Neuronal stem cell (in vitro differentiated cells): Measurements from ENCODE around the gene CCDC102A.

ENCODE experiments used
- DNase-seq: peaks from one replicate; pipeline ENCODE4 v3.0.0-alpha.2; 2013; ENCODE audit warnings: low spot score
- H2AFZ ChIP-seq: one replicate; pipeline ENCODE4 v1.6.1; 2013; ENCODE audit warnings: mild to moderate bottlenecking, low read length, inconsistent platforms
- H2AK5ac ChIP-seq: 2 replicates; pipeline ENCODE4 v1.6.1; 2013; ENCODE audit warnings: low read depth, mild to moderate bottlenecking, inconsistent platforms, low read length, moderate library complexity, mixed read lengths
- H2BK120ac ChIP-seq: 2 replicates; pipeline ENCODE4 v1.6.1; 2013; ENCODE audit warnings: low read depth, mild to moderate bottlenecking, inconsistent platforms, low read length, moderate library complexity, mixed read lengths
- H2BK12ac ChIP-seq: one replicate; pipeline ENCODE4 v1.6.1; 2013; ENCODE audit warnings: low read length, inconsistent platforms
- H2BK15ac ChIP-seq: 2 replicates; pipeline ENCODE4 v1.6.1; 2013; ENCODE audit warnings: mild to moderate bottlenecking, low read length, inconsistent platforms, mixed read lengths
- H2BK5ac ChIP-seq: one replicate; pipeline ENCODE4 v1.6.1; 2013; ENCODE audit warnings: inconsistent platforms, mild to moderate bottlenecking, low read length, moderate library complexity
- H3K14ac ChIP-seq: one replicate; pipeline ENCODE4 v1.6.1; 2013; ENCODE audit warnings: low read length, inconsistent platforms
- H3K18ac ChIP-seq: 2 replicates; pipeline ENCODE4 v1.6.1; 2013; ENCODE audit warnings: low read length, inconsistent platforms
- H3K23ac ChIP-seq: 2 replicates; pipeline ENCODE4 v1.6.1; 2013; ENCODE audit warnings: low read depth, mild to moderate bottlenecking, mixed read lengths, low read length, inconsistent platforms; ENCODE audit not compliant: poor library complexity
- H3K27ac ChIP-seq: replicated peaks from 3 replicates; pipeline ENCODE4 v1.5.1; 2013; ENCODE audit warnings: low read length, inconsistent platforms
- H3K27me3 ChIP-seq, 3 experiments: 2 replicates each; pipeline ENCODE4 v1.6.1; 2013; ENCODE audit warnings: low read length in 3 of 3, mild to moderate bottlenecking in 2 of 3, inconsistent platforms in 1 of 3, low read depth in 1 of 3, mixed read lengths in 1 of 3, moderate library complexity in 1 of 3; ENCODE audit not compliant: control insufficient read depth in 3 of 3, insufficient read depth in 3 of 3
- H3K36me3 ChIP-seq, 2 donors: replicated peaks in 1 of 2; 2 replicates each; pipeline ENCODE4 v1.6.1; 2013; ENCODE audit warnings: low read length in 2 of 2; ENCODE audit not compliant: control insufficient read depth in 2 of 2, insufficient read depth in 2 of 2
- H3K4ac ChIP-seq: 2 replicates; pipeline ENCODE4 v1.6.1; 2013; ENCODE audit warnings: inconsistent platforms, mild to moderate bottlenecking, low read length, moderate library complexity
- H3K4me1 ChIP-seq, 2 donors: 1 replicate in 1 of 2; 2 replicates in 1 of 2; pipeline ENCODE4 v1.6.1; 2013; ENCODE audit warnings: low read length in 2 of 2, low read depth in 1 of 2; ENCODE audit not compliant: control insufficient read depth in 2 of 2, insufficient read depth in 1 of 2
- H3K4me2 ChIP-seq: one replicate; pipeline ENCODE4 v1.6.1; 2013; ENCODE audit warnings: mild to moderate bottlenecking, low read length, inconsistent platforms; ENCODE audit not compliant: insufficient read depth, poor library complexity, severe bottlenecking
- H3K4me3 ChIP-seq, 2 donors: 2 replicates each; pipeline ENCODE4 v1.5.1; 2013; ENCODE audit warnings: low read length in 2 of 2, mild to moderate bottlenecking in 2 of 2, inconsistent platforms in 1 of 2, moderate library complexity in 1 of 2
- H3K79me1 ChIP-seq: one replicate; pipeline ENCODE4 v1.6.1; 2013; ENCODE audit warnings: low read depth, mild to moderate bottlenecking, inconsistent platforms, low read length, moderate library complexity
- H3K9ac ChIP-seq: one replicate; pipeline ENCODE4 v1.6.1; 2013; ENCODE audit warnings: mild to moderate bottlenecking, low read depth, low read length, inconsistent platforms; ENCODE audit not compliant: poor library complexity
- H3K9me3 ChIP-seq, 2 donors: replicated peaks in 1 of 2; 2 replicates each; pipeline versions ENCODE3 to v1.6.1; 2013; ENCODE audit warnings: low read length in 2 of 2, mild to moderate bottlenecking in 2 of 2, inconsistent platforms in 1 of 2, low read depth in 1 of 2, mixed read lengths in 1 of 2, moderate library complexity in 1 of 2; ENCODE audit not compliant: control insufficient read depth in 2 of 2, insufficient read depth in 1 of 2
- H4K8ac ChIP-seq: one replicate; pipeline ENCODE4 v1.6.1; 2013; ENCODE audit warnings: low read depth, mild to moderate bottlenecking, inconsistent platforms, low read length, moderate library complexity
- H4K91ac ChIP-seq: one replicate; pipeline ENCODE4 v1.6.1; 2013; ENCODE audit warnings: low read length, low read depth, mild to moderate bottlenecking, inconsistent platforms; ENCODE audit not compliant: poor library complexity
- WGBS, 2 donors: extraction: QIAGEN DNeasy Blood & Tissue Kit; methylation state at CpG; one replicate each; pipeline ENCODE4 v1.1.7; 2013; ENCODE audit warnings: missing lambda C conversion rate in 2 of 2, mixed read lengths in 1 of 2; ENCODE audit not compliant: insufficient read length in 2 of 2, insufficient replicate concordance in 1 of 2; ENCODE audit errors: extremely low coverage in 2 of 2; 5-methylcytosine and 5-hydroxymethylcytosine counted together

Gene CCDC102A

GRCh38 chr16:57528499-57529390 is 7.6 kb downstream of the CCDC102A start:
- H3K27ac ChIP-seq = no peak overlapping the region
- H3K36me3 ChIP-seq = peaks cover 0 to 4% of the 10 kb centered on the region in 2 donors
- no peak overlapping the region for H2AK5ac ChIP-seq
- peaks cover 9% of the 10 kb centered on the region for H3K79me1 ChIP-seq
- no CpG with 5 or more reads among the region's 126 CpGs for WGBS, 2 donors
- no peak overlapping the region for H3K23ac ChIP-seq
- H2BK120ac ChIP-seq = no peak overlapping the region
- H2BK12ac ChIP-seq = peak overlapping the region; percentile 52
- no peak overlapping the region for H4K8ac ChIP-seq
- peak overlapping the region; percentile 67 for H3K14ac ChIP-seq
- H3K4ac ChIP-seq = no peak overlapping the region
- peak overlapping the region; percentile 93 for H3K4me2 ChIP-seq
- no peak overlapping the region for H4K91ac ChIP-seq
- H2AFZ ChIP-seq = no peak overlapping the region
- H3K4me3 ChIP-seq = peak overlapping the region in 1 of 2 donors; percentile 84
- H2BK5ac ChIP-seq = no peak overlapping the region
- H3K9me3 ChIP-seq = no peaks in the 10 kb centered on the region
- H3K27me3 ChIP-seq = peaks cover 0 to 20% (median 0%) of the 10 kb centered on the region in 3 experiments
- peak overlapping the region; percentile 81 for H3K18ac ChIP-seq
- no peak for DNase-seq
- H2BK15ac ChIP-seq = no peak overlapping the region
- H3K4me1 ChIP-seq = peaks cover 23 to 29% of the 10 kb centered on the region in 2 donors
- H3K9ac ChIP-seq = peak overlapping the region; percentile 82

- peaks cover 0 to 4% of the 10 kb centered on the region in 2 donors for H3K36me3 ChIP-seq
Observed at GRCh38 chr16:57527610-57528360, 8.6 kb downstream of the CCDC102A start.

GRCh38 chr16:57527027-57527426 is 9.3 kb downstream of the CCDC102A start:
- H4K91ac ChIP-seq = no peak overlapping the region

More at GRCh38 chr16:57527610-57528360, 8.6 kb downstream of the CCDC102A start:
- no peak overlapping the region for H3K4ac ChIP-seq
- peaks cover 4% of the 10 kb centered on the region for H3K79me1 ChIP-seq
- H3K14ac ChIP-seq = no peak overlapping the region
- no CpG with 5 or more reads among the region's 19 CpGs for WGBS, 2 donors
- no peak overlapping the region for H3K4me2 ChIP-seq
- no peak overlapping the region for H4K91ac ChIP-seq
- no peak overlapping the region for H2BK5ac ChIP-seq
- no peaks in the 10 kb centered on the region for H3K9me3 ChIP-seq
- no peak overlapping the region for H3K23ac ChIP-seq
- H3K18ac ChIP-seq = no peak overlapping the region
- H3K27ac ChIP-seq = no peak overlapping the region
- no peak for DNase-seq
- no peak overlapping the region for H2AFZ ChIP-seq
- no peak overlapping the region for H2AK5ac ChIP-seq
- H3K4me3 ChIP-seq = no peak overlapping the region
- no peak overlapping the region for H2BK12ac ChIP-seq
- H2BK15ac ChIP-seq = peak overlapping the region; percentile 26
- peaks cover 0 to 20% (median 0%) of the 10 kb centered on the region in 3 experiments for H3K27me3 ChIP-seq
- no peak overlapping the region for H3K9ac ChIP-seq
- peaks cover 15 to 20% of the 10 kb centered on the region in 2 donors for H3K4me1 ChIP-seq
- no peak overlapping the region for H4K8ac ChIP-seq
- no peak overlapping the region for H2BK120ac ChIP-seq

More at GRCh38 chr16:57527027-57527426, 9.3 kb downstream of the CCDC102A start:
- Histone ChIP-seq H2BK5ac (peak overlapping the region; percentile 47), H3K9ac (peak overlapping the region; percentile 13), H3K4me3 (no peak overlapping the region), H3K4me2 (no peak overlapping the region), H3K18ac (no peak overlapping the region), H2BK15ac (no peak overlapping the region), H4K8ac (no peak overlapping the region), H3K27me3 (peaks cover 0 to 20% (median 0%) of the 10 kb centered on the region in 3 experiments), H3K79me1 (peaks cover 3% of the 10 kb centered on the region), H3K23ac (peak overlapping the region; percentile 34), H3K36me3 (peaks cover 0 to 4% of the 10 kb centered on the region in 2 donors), H2AK5ac (peak overlapping the region; percentile 40), H2BK12ac (no peak overlapping the region), H2AFZ (no peak overlapping the region), H3K4me1 (peaks cover 8 to 13% of the 10 kb centered on the region in 2 donors), H3K27ac (no peak overlapping the region), H3K9me3 (no peaks in the 10 kb centered on the region), H3K14ac (no peak overlapping the region), H3K4ac (no peak overlapping the region), H2BK120ac (peak overlapping the region; percentile 38)
- WGBS, 2 donors = no CpG with 5 or more reads among the region's 4 CpGs
- no peak for DNase-seq
